ENCODE data around the gene MCRIP1. TPM values are rescaled to one million over a fixed set of nuclear protein-coding genes. Genes with fewer than 3 reads are reported as not detected.

MCRIP1 gene
- total and polyA plus RNA-seq, 2 of the 8 experiments (the other 6 are each of a cell fraction or from before 2014, with no cell fraction given) = 103 to 151 TPM

DNA sequence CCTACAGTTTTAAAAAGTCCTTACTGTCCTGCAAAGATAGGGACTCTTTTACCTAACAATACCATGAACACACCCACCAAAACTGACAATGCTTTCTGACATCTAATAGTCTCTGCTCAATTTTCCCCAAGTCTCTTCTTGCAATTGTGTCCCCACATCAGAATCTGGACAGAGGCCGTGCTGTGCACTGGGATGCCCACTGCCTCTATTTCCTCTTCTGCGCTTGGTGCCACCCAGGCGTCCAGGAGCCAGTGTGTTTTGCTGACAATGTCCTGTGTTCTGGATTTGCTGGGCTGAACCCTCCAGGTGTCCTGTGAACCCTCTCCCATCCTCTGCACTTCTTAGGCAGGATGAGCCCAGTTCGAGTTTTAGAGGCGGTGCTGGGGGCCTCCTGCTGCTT lies 44.5 kb upstream of the MCRIP1 start:
- Histone ChIP-seq H4K8ac (ENCODE audit: extremely low read depth, insufficient read depth, low read length) (no peak overlapping the region), H3K23me2 (ENCODE audit: low read depth, low read length) (no peaks in the 10 kb centered on the region), H4K20me1 (replicated peaks in 1 of 2; ENCODE audit: control insufficient read depth in 1 of 2, insufficient read depth in 2 of 2, low read length in 2 of 2) (no peaks in the 10 kb centered on the region), H4K5ac (ENCODE audit: insufficient read length, low read depth, low read length) (no peak overlapping the region), H3K56ac (replicated peaks; ENCODE audit: insufficient read length, low read depth, low read length) (no peak overlapping the region), H3K4ac (replicated peaks; ENCODE audit: insufficient read length, low read depth, low read length) (no peak overlapping the region), H3K4me3 (ENCODE audit: extremely low read depth in 1 of 4, insufficient read depth in 2 of 4, low read depth in 3 of 4, low read length in 4 of 4) (no peak overlapping the region), H3K27ac (ENCODE audit: low read depth, low read length) (no peak overlapping the region), H3K23ac (ENCODE audit: insufficient read length) (no peak overlapping the region), H3K4me2 (ENCODE audit: insufficient read depth in 1 of 2, low read depth in 2 of 2, low read length in 2 of 2) (no peak overlapping the region), H2BK20ac (ENCODE audit: low read length) (no peak overlapping the region), H3K79me1 (ENCODE audit: low read depth, low read length) (peaks cover 2% of the 10 kb centered on the region; the same call in 1 of the 2 replicates), H4K91ac (replicated peaks; ENCODE audit: insufficient read length, low read length) (no peak overlapping the region), H2BK12ac (ENCODE audit: low read depth, low read length) (no peak overlapping the region), H3K14ac (ENCODE audit: insufficient read length) (no peak overlapping the region), H3K18ac (ENCODE audit: extremely low read depth, low read length) (no peak overlapping the region), H2AK5ac (ENCODE audit: low read depth, low read length) (no peak overlapping the region), H3K27me3 (replicated peaks in 1 of 4; ENCODE audit: control insufficient read depth in 3 of 4, extremely low read depth in 1 of 4, insufficient read depth in 3 of 4, low read length in 3 of 4) (no peaks in the 10 kb centered on the region), H3K9ac (replicated peaks in 1 of 4; ENCODE audit: extremely low read depth in 1 of 4, low read depth in 3 of 4, low read length in 3 of 4) (no peak overlapping the region), H2BK120ac (replicated peaks; ENCODE audit: low read depth, low read length) (no peak overlapping the region), H3K9me3 (ENCODE audit: insufficient read depth in 2 of 2, low read depth in 1 of 2, low read length in 1 of 2) (no peaks in the 10 kb centered on the region), H2BK15ac (ENCODE audit: low read length) (no peak overlapping the region), H3K4me1 (replicated peaks in 1 of 4; ENCODE audit: control insufficient read depth in 3 of 4, insufficient read depth in 4 of 4, low read length in 3 of 4) (no peaks in the 10 kb centered on the region), H3K79me2 (ENCODE audit: control insufficient read depth in 1 of 2, insufficient read depth in 2 of 2, low read length in 2 of 2) (no peaks in the 10 kb centered on the region), H3K36me3 (ENCODE audit: control insufficient read depth in 2 of 4, insufficient read depth in 4 of 4, low read length in 3 of 4) (peaks cover 2 to 17% (median 5%) of the 10 kb centered on the region in 4 experiments; a peak in 6 of 8 replicates), H2BK5ac (ENCODE audit: low read depth, low read length) (no peak overlapping the region), H2AFZ (ENCODE audit: low read length) (no peak overlapping the region)
- ChIA-PET POLR2A (ENCODE audit: partially characterized antibody) (interaction anchor here (0.7 to 10.5 kb wide), 7 partner anchors 10 to 857 kb away, joined by 3 to 151 read pairs (median 4); partner anchors contain the start of genes ALYREF and ANAPC11), CTCF (ENCODE audit: partially characterized antibody) (interaction anchor here (0.6 kb wide), 1 partner anchor 69 kb away, joined by 3 read pairs; no protein-coding TSS in a partner anchor)
- WGBS, 2 experiments (ENCODE audit: extremely low coverage in 1 of 2, insufficient coverage in 1 of 2, insufficient read length in 1 of 2, insufficient replicate concordance in 2 of 2, low coverage in 1 of 2, low lambda C conversion rate in 2 of 2, missing lambda C conversion rate in 1 of 2) = 97% methylated on average over 5 of the region's 5 CpGs; no CpG with 5 or more reads in 1 of the 2 experiments
- FAIRE-seq (no peak), DNase-seq (ENCODE audit: low read depth in 1 of 2, low spot score in 2 of 2) (no peak)
- TF ChIP-seq RBBP5 (IDR thresholded peaks at IDR 0.05; ENCODE audit: borderline replicate concordance, low read depth, low read length) (no peak), EGR1 (IDR thresholded peaks at IDR 0.05; ENCODE audit: borderline replicate concordance, low read depth, low read length) (no peak), USF2 (IDR thresholded peaks at IDR 0.05; ENCODE audit: low read length) (no peak)

Measured in H1 (cell line).